ENCODE measurements around the gene TGFBR3. TPM values are rescaled to one million over a fixed set of nuclear protein-coding genes. Genes with fewer than 3 reads are reported as not detected.

Gene TGFBR3
- total RNA-seq, 1 experiment from 2014 or later, result 2.4 TPM

DNA sequence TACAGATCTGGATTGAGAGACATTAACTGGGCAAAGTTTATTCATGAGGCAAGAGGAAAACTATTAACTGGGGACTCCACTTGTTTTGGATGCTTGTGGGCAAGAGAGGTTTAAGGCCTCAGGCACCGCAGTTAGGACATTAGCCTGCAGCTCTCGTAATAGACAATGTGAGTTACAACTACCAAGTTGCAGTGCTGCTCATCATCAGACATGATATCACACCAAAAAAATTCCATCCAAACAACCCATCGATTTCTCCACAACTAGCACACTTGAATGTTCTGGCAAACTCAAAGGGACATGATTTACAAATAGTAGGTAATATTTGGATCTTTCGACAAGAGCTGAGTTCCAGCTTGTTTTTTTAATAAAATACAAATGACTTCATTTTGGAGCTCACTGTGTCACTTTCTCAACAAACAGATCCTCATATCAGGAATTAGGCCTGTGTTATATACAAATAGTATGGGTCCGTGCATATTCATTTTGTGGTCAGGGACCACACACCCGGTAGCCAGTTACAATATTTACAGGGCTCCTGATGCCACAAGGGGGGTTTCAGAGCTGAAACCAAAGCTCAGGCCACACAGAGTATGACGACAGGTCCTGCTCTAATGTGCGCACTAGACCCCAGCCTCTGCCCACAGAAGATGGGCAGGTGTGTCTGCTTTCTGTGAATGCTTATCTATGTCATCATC lies 128.0 kb downstream of the TGFBR3 start:
- no peak for DNase-seq
- Histone ChIP-seq H2BK120ac (ENCODE audit: low read depth, low read length, poor library complexity, severe bottlenecking) (no peak overlapping the region), H2BK15ac (ENCODE audit: low read depth, low read length) (no peak overlapping the region), H3K27ac (ENCODE audit: insufficient read length, low read depth, low read length) (no peak overlapping the region), H3K18ac (ENCODE audit: insufficient read length, low read depth, low read length) (no peak overlapping the region), H2BK20ac (ENCODE audit: low read depth, low read length, poor library complexity, severe bottlenecking) (no peak overlapping the region), H3K79me2 (ENCODE audit: insufficient read depth, low read length) (no peaks in the 10 kb centered on the region), H4K8ac (replicated peaks; ENCODE audit: insufficient read length, low read depth, low read length) (no peak overlapping the region), H4K20me1 (ENCODE audit: control insufficient read depth, insufficient read depth, insufficient read length) (no peaks in the 10 kb centered on the region), H3K14ac (ENCODE audit: insufficient read depth, low read length) (no peak overlapping the region), H3K9me3 (ENCODE audit: control insufficient read depth, low read depth, low read length) (no peaks in the 10 kb centered on the region), H3K4me1 (ENCODE audit: insufficient read depth, low read length) (no peaks in the 10 kb centered on the region), H3T11ph (ENCODE audit: low read length) (no peak overlapping the region), H2AFZ (ENCODE audit: low read length) (no peak overlapping the region), H3K23ac (ENCODE audit: insufficient read length, low read depth, low read length) (no peak overlapping the region), H4K91ac (ENCODE audit: insufficient read length, low read depth, low read length) (no peak overlapping the region), H2AK5ac (ENCODE audit: insufficient read length, low read length) (no peak overlapping the region), H3K27me3 (ENCODE audit: insufficient read depth, low read length) (no peaks in the 10 kb centered on the region), H3K56ac (ENCODE audit: insufficient read length, low read depth, low read length) (no peak overlapping the region), H3K9ac (ENCODE audit: extremely low read depth, insufficient read length, low read length) (no peak overlapping the region), H2BK5ac (ENCODE audit: insufficient read length, low read length) (no peak overlapping the region), H4K5ac (ENCODE audit: insufficient read length, low read depth, low read length) (no peak overlapping the region), H3K4me2 (ENCODE audit: insufficient read depth, insufficient read length, low read length) (no peak overlapping the region), H3K23me2 (ENCODE audit: insufficient read length, low read depth, low read length, poor library complexity, severe bottlenecking) (no peaks in the 10 kb centered on the region), H3K79me1 (ENCODE audit: insufficient read depth, low read depth, low read length, poor library complexity, severe bottlenecking) (no peaks in the 10 kb centered on the region), H2BK12ac (ENCODE audit: insufficient read length, low read depth, low read length) (no peak overlapping the region), H3K4ac (ENCODE audit: low read depth, low read length) (no peak overlapping the region)
- no peak overlapping the region for H3K4me3 Mint-ChIP-seq
- H3K9me3 Mint-ChIP-seq, result no peaks in the 10 kb centered on the region
- H3K4me1 Mint-ChIP-seq, result peaks cover 6 to 16% of the 10 kb centered on the region in 2 experiments
- no peaks in the 10 kb centered on the region for H3K27me3 Mint-ChIP-seq (ENCODE audit: low read depth)
- H3K36me3 Mint-ChIP-seq (ENCODE audit: insufficient read depth in 1 of 3, low read depth in 3 of 3), result no peaks in the 10 kb centered on the region
- peak overlapping the region in 1 of 3 experiments; percentile 11; a peak in 1 of 7 replicates for H3K27ac Mint-ChIP-seq
- no CpG with 5 or more reads among the region's 8 CpGs for WGBS (ENCODE audit: extremely low coverage, insufficient read length, low lambda C conversion rate)
- TF ChIP-seq, protein P1, sequence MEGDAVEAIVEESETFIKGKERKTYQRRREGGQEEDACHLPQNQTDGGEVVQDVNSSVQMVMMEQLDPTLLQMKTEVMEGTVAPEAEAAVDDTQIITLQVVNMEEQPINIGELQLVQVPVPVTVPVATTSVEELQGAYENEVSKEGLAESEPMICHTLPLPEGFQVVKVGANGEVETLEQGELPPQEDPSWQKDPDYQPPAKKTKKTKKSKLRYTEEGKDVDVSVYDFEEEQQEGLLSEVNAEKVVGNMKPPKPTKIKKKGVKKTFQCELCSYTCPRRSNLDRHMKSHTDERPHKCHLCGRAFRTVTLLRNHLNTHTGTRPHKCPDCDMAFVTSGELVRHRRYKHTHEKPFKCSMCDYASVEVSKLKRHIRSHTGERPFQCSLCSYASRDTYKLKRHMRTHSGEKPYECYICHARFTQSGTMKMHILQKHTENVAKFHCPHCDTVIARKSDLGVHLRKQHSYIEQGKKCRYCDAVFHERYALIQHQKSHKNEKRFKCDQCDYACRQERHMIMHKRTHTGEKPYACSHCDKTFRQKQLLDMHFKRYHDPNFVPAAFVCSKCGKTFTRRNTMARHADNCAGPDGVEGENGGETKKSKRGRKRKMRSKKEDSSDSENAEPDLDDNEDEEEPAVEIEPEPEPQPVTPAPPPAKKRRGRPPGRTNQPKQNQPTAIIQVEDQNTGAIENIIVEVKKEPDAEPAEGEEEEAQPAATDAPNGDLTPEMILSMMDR (conservative IDR thresholded peaks at IDR 0.05), result no peak
